Upper lobe of left lung (tissue), 4 donors: ENCODE data around the gene STARD5.

Experiments used
- CTCF ChIP-seq, 6 experiments: fragments of 450-650 bp in 4 of 6; fragments of 200-600 bp in 2 of 6; sonication (generic) in 2 of 6; IDR thresholded peaks; one replicate each; pipeline ENCODE4 v1.5.1; 2016 to 2019; ENCODE audit warnings: antibody characterized with exemption in 6 of 6
- EP300 ChIP-seq, 4 donors: sonication (generic); formaldehyde crosslinking; IDR thresholded peaks; one replicate each; pipeline ENCODE4 v1.5.1; 2017; ENCODE audit warnings: antibody characterized with exemption in 4 of 4, control low read depth in 2 of 4
- POLR2A ChIP-seq, 4 donors: fragments of 450-650 bp; IDR thresholded peaks; one replicate each; pipeline ENCODE4 v1.5.1; 2016 to 2017; ENCODE audit warnings: antibody characterized with exemption in 4 of 4, mild to moderate bottlenecking in 2 of 4

DNA sequence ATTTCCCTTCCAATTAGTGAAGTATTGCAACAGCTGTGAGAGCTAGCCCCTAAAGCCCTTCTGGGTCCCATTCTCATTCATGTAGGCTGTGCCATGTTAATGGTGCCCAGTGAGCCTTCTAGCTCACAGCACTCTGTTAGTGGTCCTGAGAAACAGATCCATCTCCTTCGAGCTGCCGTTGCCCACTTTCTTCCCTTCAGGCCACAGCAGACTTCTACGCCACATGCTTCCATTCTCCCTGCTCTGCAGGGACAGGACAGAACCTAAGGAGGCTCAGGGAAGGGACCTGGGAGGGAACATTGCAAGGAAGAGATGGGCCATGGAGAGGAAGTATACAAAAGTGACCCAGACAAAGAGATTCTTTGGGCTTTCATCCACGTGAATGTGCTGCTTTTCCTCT lies 11.7 kb upstream of the STARD5 start:
- TF ChIP-seq POLR2A (IDR thresholded peaks at IDR 0.05) (no peak), CTCF (IDR thresholded peaks at IDR 0.05) (no peak), EP300 (IDR thresholded peaks at IDR 0.05) (no peak)
